Coronary artery (tissue), 2 donors: Measurements from ENCODE around the gene PSMD10.

Source experiments
- DNase-seq: peaks from one replicate; pipeline ENCODE4 v3.0.0-alpha.2; 2017; ENCODE audit warnings: low spot score
- H3K27ac ChIP-seq, 2 donors: fragments of 200-600 bp; sonication (generic); one replicate each; pipeline ENCODE4 v1.5.1; 2016 to 2019
- H3K4me3 ChIP-seq: fragments of 200-600 bp; sonication (generic); 2 replicates; pipeline ENCODE4 v1.5.1; 2016; ENCODE audit warnings: mild to moderate bottlenecking, moderate library complexity
- TF ChIP-seq, protein P1 (sequence below): fragments of 200-600 bp; sonication (generic); IDR thresholded peaks from one replicate; pipeline ENCODE4 v1.5.1; 2019; ENCODE audit warnings: antibody characterized with exemption

The PSMD10 gene

DNA sequence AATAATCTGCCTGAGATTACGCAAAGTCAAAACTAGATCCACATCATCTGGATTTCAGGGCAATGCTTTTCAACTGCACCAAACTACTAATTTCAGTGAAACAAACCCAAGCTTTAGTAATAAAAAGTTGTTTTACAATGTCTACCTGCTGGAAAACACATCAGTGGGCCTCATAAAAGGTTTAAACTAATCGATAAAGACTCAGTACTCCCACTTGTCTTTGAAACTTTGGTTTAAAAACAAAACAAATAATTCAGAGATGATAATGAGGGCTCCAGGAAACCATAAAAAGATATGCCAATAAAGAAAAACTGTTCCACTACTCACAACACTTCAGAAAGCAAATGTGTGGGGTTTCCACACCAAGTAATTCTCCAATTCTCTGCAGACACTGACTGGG is 10.2 kb downstream of the PSMD10 start:
- TF ChIP-seq, protein P1, sequence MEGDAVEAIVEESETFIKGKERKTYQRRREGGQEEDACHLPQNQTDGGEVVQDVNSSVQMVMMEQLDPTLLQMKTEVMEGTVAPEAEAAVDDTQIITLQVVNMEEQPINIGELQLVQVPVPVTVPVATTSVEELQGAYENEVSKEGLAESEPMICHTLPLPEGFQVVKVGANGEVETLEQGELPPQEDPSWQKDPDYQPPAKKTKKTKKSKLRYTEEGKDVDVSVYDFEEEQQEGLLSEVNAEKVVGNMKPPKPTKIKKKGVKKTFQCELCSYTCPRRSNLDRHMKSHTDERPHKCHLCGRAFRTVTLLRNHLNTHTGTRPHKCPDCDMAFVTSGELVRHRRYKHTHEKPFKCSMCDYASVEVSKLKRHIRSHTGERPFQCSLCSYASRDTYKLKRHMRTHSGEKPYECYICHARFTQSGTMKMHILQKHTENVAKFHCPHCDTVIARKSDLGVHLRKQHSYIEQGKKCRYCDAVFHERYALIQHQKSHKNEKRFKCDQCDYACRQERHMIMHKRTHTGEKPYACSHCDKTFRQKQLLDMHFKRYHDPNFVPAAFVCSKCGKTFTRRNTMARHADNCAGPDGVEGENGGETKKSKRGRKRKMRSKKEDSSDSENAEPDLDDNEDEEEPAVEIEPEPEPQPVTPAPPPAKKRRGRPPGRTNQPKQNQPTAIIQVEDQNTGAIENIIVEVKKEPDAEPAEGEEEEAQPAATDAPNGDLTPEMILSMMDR = no peak
- no peak overlapping the region for H3K4me3 ChIP-seq
- no peak overlapping the region for H3K27ac ChIP-seq
- DNase-seq = no peak

DNA sequence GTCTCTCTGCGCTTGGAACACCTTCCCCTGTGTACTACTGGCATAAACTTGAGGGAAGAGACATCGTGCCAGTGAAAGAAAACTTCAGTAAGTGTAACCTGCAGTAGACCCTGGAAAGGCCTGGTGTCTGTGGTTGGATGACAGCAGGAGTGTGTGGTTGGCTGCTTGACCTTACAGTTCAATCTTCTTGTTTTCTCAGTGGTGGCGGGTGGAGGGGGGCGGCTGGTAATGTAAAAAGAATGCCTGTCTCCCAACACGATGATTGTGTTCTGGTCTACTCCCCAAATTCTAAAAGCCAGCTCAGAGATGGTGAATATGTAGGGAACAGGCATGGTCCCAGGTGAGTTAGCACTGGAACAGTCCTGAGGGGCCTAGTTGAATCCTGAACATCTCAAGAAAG is 18.6 kb downstream of the PSMD10 start:
- Histone ChIP-seq H3K27ac (no peak overlapping the region), H3K4me3 (no peak overlapping the region)
- DNase-seq = no peak
- TF ChIP-seq, protein P1 = no peak

DNA sequence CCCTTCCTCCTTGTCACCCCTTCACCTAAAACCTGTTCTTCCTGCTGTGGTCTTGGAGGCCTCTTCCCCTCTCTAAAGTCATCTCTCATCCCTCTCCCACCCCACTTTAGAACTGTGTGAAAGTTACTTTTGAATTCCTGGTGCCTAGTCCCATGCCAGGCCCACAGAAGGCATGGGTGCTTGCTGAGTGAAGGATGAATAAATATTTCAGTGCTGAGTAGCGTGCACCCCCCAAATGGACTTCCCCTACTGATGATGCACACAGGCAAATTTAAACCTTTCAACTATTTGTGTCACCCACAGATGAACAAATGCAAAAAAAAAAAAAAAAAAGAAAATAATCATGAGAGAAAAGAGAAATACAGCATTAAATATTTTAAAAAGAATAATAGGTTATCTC is 19.8 kb downstream of the PSMD10 start:
- Histone ChIP-seq H3K4me3 (no peak overlapping the region), H3K27ac (no peak overlapping the region)
- TF ChIP-seq, protein P1 = no peak
- no peak for DNase-seq

DNA sequence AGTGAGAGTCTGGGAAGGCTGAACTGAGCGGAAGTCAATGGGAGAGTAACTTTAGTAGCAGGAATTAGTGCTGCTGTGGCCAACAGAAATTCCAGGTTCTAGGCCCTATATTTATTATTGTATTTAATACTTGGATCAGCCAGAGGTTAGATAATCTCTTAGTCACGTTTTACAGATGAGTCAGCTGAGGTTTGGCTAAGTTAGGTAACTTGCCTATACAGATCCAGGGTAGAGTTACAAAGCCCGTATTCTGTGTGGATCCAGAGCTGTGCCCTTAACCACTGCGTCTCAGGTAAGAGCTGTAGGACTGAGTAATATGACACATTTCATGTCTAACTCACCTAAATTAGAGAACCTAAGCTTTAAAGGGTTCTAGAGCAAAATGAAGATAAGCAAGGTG is 20.5 kb downstream of the PSMD10 start:
- no peak for DNase-seq
- TF ChIP-seq, protein P1 = no peak
- no peak overlapping the region for H3K4me3 ChIP-seq
- no peak overlapping the region for H3K27ac ChIP-seq

DNA sequence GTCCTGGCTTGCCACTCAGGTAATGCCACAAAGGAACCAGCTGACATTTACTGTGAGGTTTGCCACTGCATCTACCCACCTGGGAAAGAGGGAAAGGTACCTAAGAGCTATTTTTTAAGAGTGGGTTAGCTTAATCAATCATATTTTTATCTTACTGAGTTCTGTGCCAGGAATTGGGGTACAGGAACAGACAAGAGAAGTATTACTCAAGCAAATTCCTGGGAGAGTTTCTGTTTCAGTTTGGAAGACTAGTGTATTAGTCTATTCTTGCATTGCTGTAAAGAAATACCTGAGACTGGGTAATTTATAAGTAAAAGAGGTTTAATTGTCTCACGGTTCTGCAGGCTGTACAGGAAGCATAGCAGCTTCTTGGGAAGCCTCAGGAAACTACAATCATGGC is 23.2 kb downstream of the PSMD10 start:
- no peak overlapping the region for H3K4me3 ChIP-seq
- DNase-seq = no peak
- no peak overlapping the region for H3K27ac ChIP-seq
- TF ChIP-seq, protein P1 = no peak

DNA sequence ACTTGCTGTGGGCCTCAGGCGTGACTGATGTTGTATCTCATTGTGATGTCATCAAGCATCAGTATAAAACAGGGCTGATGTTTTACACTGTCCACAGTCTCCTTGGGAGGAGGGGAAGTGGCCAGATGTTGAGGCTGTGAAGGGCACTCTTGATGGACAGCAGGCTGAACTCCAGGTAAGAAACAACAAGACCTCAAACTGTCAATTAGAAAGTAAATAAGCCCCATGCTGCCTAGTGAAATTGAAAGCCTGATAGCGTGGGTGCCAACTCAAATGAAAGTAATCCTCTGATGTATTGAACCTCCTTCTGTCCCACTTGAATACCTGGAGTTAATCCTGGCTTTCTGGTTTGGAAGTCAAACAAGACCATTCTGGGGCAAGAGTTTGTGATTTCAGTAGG is 26.7 kb downstream of the PSMD10 start:
- TF ChIP-seq, protein P1 = no peak
- H3K27ac ChIP-seq = no peak overlapping the region
- no peak overlapping the region for H3K4me3 ChIP-seq
- no peak for DNase-seq

DNA sequence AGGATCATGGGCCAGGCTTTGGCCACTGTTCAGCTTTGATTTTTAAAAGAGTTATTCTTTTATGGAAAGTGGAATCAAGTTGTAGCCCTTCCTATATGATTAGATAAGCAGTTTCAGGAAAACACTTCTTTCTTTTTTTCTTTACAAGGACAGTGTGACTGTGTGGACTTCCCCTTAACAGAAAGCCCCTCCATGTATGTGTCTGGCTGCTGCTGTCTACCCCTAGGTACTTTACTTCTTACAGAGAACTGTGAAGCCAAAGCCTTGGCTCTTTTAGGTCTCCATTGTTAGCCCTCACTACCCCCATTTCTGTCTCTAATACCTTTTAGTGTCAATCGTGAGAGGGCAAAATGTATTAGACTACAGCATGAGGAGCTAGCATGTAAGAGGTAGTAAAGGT is 27.3 kb downstream of the PSMD10 start:
- TF ChIP-seq, protein P1 = no peak
- DNase-seq = no peak

More for the DNA sequence above, 27.3 kb downstream of the PSMD10 start:
- no peak overlapping the region for H3K4me3 ChIP-seq
- no peak overlapping the region for H3K27ac ChIP-seq
